Astrocyte of the spinal cord (primary cell): Measurements from ENCODE around the gene FLNA.
A peak's percentile ranks its signal among the peaks of the same experiment; 100 is the strongest.

Experiments
- DNase-seq: peaks from one replicate; pipeline ENCODE4 v3.0.0; 2011; ENCODE audit warnings: low read depth, low spot score
- H3K4me3 ChIP-seq: 2 replicates; pipeline ENCODE4 v1.5.1; 2011; ENCODE audit warnings: low read depth, mild to moderate bottlenecking, low read length, moderate library complexity
- CTCF ChIP-seq: IDR thresholded peaks from 2 replicates; pipeline ENCODE4 v1.5.1; 2012; ENCODE audit warnings: low read depth, mild to moderate bottlenecking, low read length, inconsistent platforms
- in situ Hi-C: cut with HindIII; loops from 2 replicates; pipeline ENCODE4 v1.10.0; 2017; ENCODE audit warnings: low sequenced_read_pairs

FLNA gene

GRCh38 chrX:154333116-154333515 is 41.3 kb downstream of the FLNA start:
- in situ Hi-C loops = no loop called here
- no peak for DNase-seq
- H3K4me3 ChIP-seq = no peak overlapping the region
- no peak for TF ChIP-seq CTCF

- no peak for DNase-seq
- no peak overlapping the region for H3K4me3 ChIP-seq
- TF ChIP-seq CTCF = no peak
- in situ Hi-C loops = no loop called here
Observed at GRCh38 chrX:154332561-154332960, 41.9 kb downstream of the FLNA start.

- no peak overlapping the region for H3K4me3 ChIP-seq
- no peak for DNase-seq
- no peak for TF ChIP-seq CTCF
- in situ Hi-C loops = no loop called here
Observed at GRCh38 chrX:154329294-154329693, 45.1 kb downstream of the FLNA start.

GRCh38 chrX:154328646-154329045 is 45.8 kb downstream of the FLNA start:
- in situ Hi-C loops = no loop called here
- DNase-seq = no peak
- no peak for TF ChIP-seq CTCF
- no peak overlapping the region for H3K4me3 ChIP-seq

- no peak overlapping the region for H3K4me3 ChIP-seq
- TF ChIP-seq CTCF = no peak
- peak; percentile 16 for DNase-seq
- in situ Hi-C loops = no loop called here
Observed at GRCh38 chrX:154327038-154327820, 47.2 kb downstream of the FLNA start.

- H3K4me3 ChIP-seq = no peak overlapping the region
- DNase-seq = peak; percentile 45
- in situ Hi-C loops = no loop called here
- TF ChIP-seq CTCF = no peak
Observed at GRCh38 chrX:154325541-154325940, 48.9 kb downstream of the FLNA start.
